Vagina (tissue), 2 donors: ENCODE results near the gene ENTREP1.

ENCODE experiments used
- POLR2A ChIP-seq, 2 donors: fragments of 450-650 bp; IDR thresholded peaks; one replicate each; pipeline ENCODE4 v1.6.1; 2017; ENCODE audit warnings: antibody characterized with exemption in 2 of 2, mild to moderate bottlenecking in 2 of 2, moderate library complexity in 2 of 2
- POLR2AphosphoS5 ChIP-seq, 2 donors: sonication (generic); formaldehyde crosslinking; IDR thresholded peaks; one replicate each; pipeline ENCODE4 v1.9.0; 2017; ENCODE audit warnings: antibody characterized with exemption in 2 of 2, mild to moderate bottlenecking in 2 of 2, low read depth in 1 of 2; ENCODE audit not compliant: insufficient read depth in 1 of 2
- TF ChIP-seq, protein P1 (sequence below), 3 experiments: fragments of 450-650 bp in 2 of 3; fragments of 200-600 bp in 1 of 3; sonication (generic) in 1 of 3; IDR thresholded peaks; one replicate each; pipeline ENCODE4 v1.5.1; 2017 to 2019; ENCODE audit warnings: antibody characterized with exemption in 3 of 3, mild to moderate bottlenecking in 2 of 3, moderate library complexity in 2 of 3

DNA sequence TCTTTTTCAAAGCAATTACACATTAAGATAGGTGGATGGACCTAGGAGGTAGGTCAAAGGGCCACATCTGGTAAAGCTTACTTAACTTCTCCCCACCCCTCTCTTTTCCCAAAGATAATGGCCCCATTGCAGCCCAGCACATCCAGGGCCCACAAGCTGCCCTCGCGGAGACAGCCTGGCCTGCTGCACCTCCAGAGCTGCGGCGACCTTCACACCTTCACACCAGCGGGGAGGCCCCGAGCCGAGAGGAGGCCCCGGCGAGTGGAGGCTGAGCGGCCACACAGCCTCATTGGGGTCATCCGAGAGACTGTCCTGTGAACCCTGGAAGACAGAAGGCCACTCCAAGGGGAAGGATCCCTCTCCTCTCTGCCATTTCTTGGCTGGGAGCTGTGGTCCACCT is 66.5 kb downstream of the ENTREP1 start:
- TF ChIP-seq POLR2AphosphoS5 (IDR thresholded peaks at IDR 0.05; ENCODE audit: insufficient read depth in 1 of 2, low read depth in 1 of 2): no peak
- TF ChIP-seq, protein P1, sequence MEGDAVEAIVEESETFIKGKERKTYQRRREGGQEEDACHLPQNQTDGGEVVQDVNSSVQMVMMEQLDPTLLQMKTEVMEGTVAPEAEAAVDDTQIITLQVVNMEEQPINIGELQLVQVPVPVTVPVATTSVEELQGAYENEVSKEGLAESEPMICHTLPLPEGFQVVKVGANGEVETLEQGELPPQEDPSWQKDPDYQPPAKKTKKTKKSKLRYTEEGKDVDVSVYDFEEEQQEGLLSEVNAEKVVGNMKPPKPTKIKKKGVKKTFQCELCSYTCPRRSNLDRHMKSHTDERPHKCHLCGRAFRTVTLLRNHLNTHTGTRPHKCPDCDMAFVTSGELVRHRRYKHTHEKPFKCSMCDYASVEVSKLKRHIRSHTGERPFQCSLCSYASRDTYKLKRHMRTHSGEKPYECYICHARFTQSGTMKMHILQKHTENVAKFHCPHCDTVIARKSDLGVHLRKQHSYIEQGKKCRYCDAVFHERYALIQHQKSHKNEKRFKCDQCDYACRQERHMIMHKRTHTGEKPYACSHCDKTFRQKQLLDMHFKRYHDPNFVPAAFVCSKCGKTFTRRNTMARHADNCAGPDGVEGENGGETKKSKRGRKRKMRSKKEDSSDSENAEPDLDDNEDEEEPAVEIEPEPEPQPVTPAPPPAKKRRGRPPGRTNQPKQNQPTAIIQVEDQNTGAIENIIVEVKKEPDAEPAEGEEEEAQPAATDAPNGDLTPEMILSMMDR (IDR thresholded peaks at IDR 0.05): no peak
- TF ChIP-seq POLR2A (IDR thresholded peaks at IDR 0.05): no peak
